ENCODE measurements around the gene REEP5. TPM values are rescaled to one million over a fixed set of nuclear protein-coding genes. Genes with fewer than 3 reads are reported as not detected.

REEP5 gene
- total RNA-seq, 1 experiment from 2014 or later: 112 TPM

- Histone ChIP-seq H3K36me3 (ENCODE audit: control insufficient read depth, insufficient read depth, low read length) (peaks cover 22% of the 10 kb centered on the region), H3K9me3 (ENCODE audit: control insufficient read depth, insufficient read depth, low read depth, low read length) (no peaks in the 10 kb centered on the region), H3K27ac (ENCODE audit: low read length) (no peak overlapping the region), H3K4me3 (ENCODE audit: low read depth in 2 of 2, low read length in 2 of 2) (no peak overlapping the region), H3K4me1 (ENCODE audit: control insufficient read depth, insufficient read depth, low read length) (peaks cover 10% of the 10 kb centered on the region), H3K27me3 (ENCODE audit: control insufficient read depth, insufficient read depth, low read length) (no peaks in the 10 kb centered on the region)
- intact Hi-C loops (cut with micrococcal nuclease; ENCODE audit: unreplicated experiment): no loop called here
- ChIA-PET POLR2A (interaction anchor here (0.7 kb wide), 1 partner anchor 542 kb away, joined by 3 read pairs; no protein-coding TSS in a partner anchor), CTCF (no interaction called here)
- ATAC-seq (no peak), DNase-seq (ENCODE audit: low read depth, low spot score) (no peak)
- in situ Hi-C loops (cut with HindIII; ENCODE audit: low pct_unique_long_range_greater_than_20kb, low sequenced_read_pairs): no loop called here
- TF ChIP-seq TCF7L2 (IDR thresholded peaks at IDR 0.05; ENCODE audit: low read depth, low read length): no peak
- BruUV-seq (replicated peaks): TSS peak; percentile 25
These were observed 54.6 kb downstream of the REEP5 start for GRCh38 chr5:112867411-112867810.

GRCh38 chr5:112866739-112867138, 55.3 kb downstream of the REEP5 start:
- Histone ChIP-seq H3K4me3 (ENCODE audit: low read depth in 2 of 2, low read length in 2 of 2) (no peak overlapping the region), H3K4me1 (ENCODE audit: control insufficient read depth, insufficient read depth, low read length) (peaks cover 10% of the 10 kb centered on the region), H3K36me3 (ENCODE audit: control insufficient read depth, insufficient read depth, low read length) (peaks cover 22% of the 10 kb centered on the region), H3K9me3 (ENCODE audit: control insufficient read depth, insufficient read depth, low read depth, low read length) (no peaks in the 10 kb centered on the region), H3K27me3 (ENCODE audit: control insufficient read depth, insufficient read depth, low read length) (no peaks in the 10 kb centered on the region), H3K27ac (ENCODE audit: low read length) (no peak overlapping the region)
- ATAC-seq: no peak
- TF ChIP-seq SIN3A (IDR thresholded peaks at IDR 0.05; ENCODE audit: borderline replicate concordance, insufficient read depth, low read depth, low read length) (no peak), REST (IDR thresholded peaks at IDR 0.05; ENCODE audit: insufficient read depth in 1 of 2, low read depth in 2 of 2, low read length in 1 of 2) (no peak), TCF7L2 (IDR thresholded peaks at IDR 0.05; ENCODE audit: low read depth, low read length) (no peak), POLR2AphosphoS5 (IDR thresholded peaks at IDR 0.05; ENCODE audit: low read depth, low read length) (no peak), CTCF (IDR thresholded peaks at IDR 0.05) (no peak)
- in situ Hi-C loops (cut with HindIII; ENCODE audit: low pct_unique_long_range_greater_than_20kb, low sequenced_read_pairs) (no loop called here), intact Hi-C loops (cut with micrococcal nuclease; ENCODE audit: unreplicated experiment) (no loop called here)
- DNase-seq (ENCODE audit: low read depth, low spot score): no peak
- POLR2A ChIA-PET: interaction anchor here (0.7 kb wide), 1 partner anchor 541 kb away, joined by 3 read pairs; no protein-coding TSS in a partner anchor
- CTCF ChIA-PET: no interaction called here
- no TSS peak for BruUV-seq (replicated peaks)

- in situ Hi-C loops (cut with HindIII; ENCODE audit: low pct_unique_long_range_greater_than_20kb, low sequenced_read_pairs) (no loop called here), intact Hi-C loops (cut with micrococcal nuclease; ENCODE audit: unreplicated experiment) (no loop called here)
- H3K27ac ChIP-seq (ENCODE audit: low read length): no peak overlapping the region
- no TSS peak for BruUV-seq (replicated peaks)
- CTCF ChIA-PET: interaction anchor here (0.6 kb wide), 1 partner anchor 1006 kb away, joined by 3 read pairs; no protein-coding TSS in a partner anchor
- no peak overlapping the region for H3K4me3 ChIP-seq (ENCODE audit: low read depth in 2 of 2, low read length in 2 of 2)
- H3K4me1 ChIP-seq (ENCODE audit: control insufficient read depth, insufficient read depth, low read length): peaks cover 14% of the 10 kb centered on the region
- ATAC-seq (no peak), DNase-seq (ENCODE audit: low read depth, low spot score) (no peak)
- POLR2A ChIA-PET: interaction anchor here (0.7 kb wide), 1 partner anchor 29 kb away, joined by 3 read pairs; no protein-coding TSS in a partner anchor
- H3K36me3 ChIP-seq (ENCODE audit: control insufficient read depth, insufficient read depth, low read length): peaks cover 22% of the 10 kb centered on the region
- no peaks in the 10 kb centered on the region for H3K9me3 ChIP-seq (ENCODE audit: control insufficient read depth, insufficient read depth, low read depth, low read length)
- TF ChIP-seq REST (IDR thresholded peaks at IDR 0.05; ENCODE audit: insufficient read depth in 1 of 2, low read depth in 2 of 2, low read length in 1 of 2) (no peak), CTCF (IDR thresholded peaks at IDR 0.05) (no peak), SIN3A (IDR thresholded peaks at IDR 0.05; ENCODE audit: borderline replicate concordance, insufficient read depth, low read depth, low read length) (no peak), POLR2AphosphoS5 (IDR thresholded peaks at IDR 0.05; ENCODE audit: low read depth, low read length) (no peak), TCF7L2 (IDR thresholded peaks at IDR 0.05; ENCODE audit: low read depth, low read length) (no peak)
- no peaks in the 10 kb centered on the region for H3K27me3 ChIP-seq (ENCODE audit: control insufficient read depth, insufficient read depth, low read length)
These were observed 56.9 kb downstream of the REEP5 start for GRCh38 chr5:112865128-112865527.
